Measurements from ENCODE around the gene CSNK1A1L. TPM values are rescaled to one million over a fixed set of nuclear protein-coding genes. Genes with fewer than 3 reads are reported as not detected.

Gene CSNK1A1L
- total RNA-seq, 1 donor from 2014 or later: not detected

DNA sequence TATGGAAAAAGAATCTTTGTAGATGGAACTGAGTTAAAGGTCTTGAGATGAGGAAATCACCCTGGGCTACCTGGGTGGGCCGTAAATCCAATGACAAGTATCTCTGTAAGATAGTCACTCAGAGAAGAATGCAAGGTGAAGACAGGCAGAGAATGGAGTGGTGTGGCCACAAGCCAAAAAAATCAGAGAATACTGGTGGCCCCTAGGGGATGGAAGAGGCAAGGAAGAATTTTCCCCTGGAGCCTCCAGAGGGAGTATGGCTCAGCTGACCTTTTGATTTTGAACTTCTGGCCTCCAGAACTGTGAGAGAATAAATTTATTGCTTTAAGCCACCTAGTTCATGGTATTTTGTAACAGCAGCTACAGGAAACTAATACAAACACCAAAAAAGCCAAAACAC lies 32.7 kb upstream of the CSNK1A1L start:
- Mint-ChIP-seq H3K4me1 (no peaks in the 10 kb centered on the region), H3K27me3 (ENCODE audit: insufficient read depth, low read depth) (peaks cover 6% of the 10 kb centered on the region), H3K4me3 (no peak overlapping the region), H3K36me3 (no peaks in the 10 kb centered on the region), H3K9me3 (no peaks in the 10 kb centered on the region), H3K27ac (no peak overlapping the region)
- DNase-seq (ENCODE audit: low spot score): no peak
- Histone ChIP-seq H3F3A (ENCODE audit: low read depth) (no peaks in the 10 kb centered on the region), H3K27ac (no peak overlapping the region), H2AFZ (replicated peaks) (no peak overlapping the region), H3K4me3 (no peak overlapping the region), H3K79me2 (ENCODE audit: low read depth) (no peaks in the 10 kb centered on the region), H3K9ac (no peak overlapping the region), H3K4me1 (no peaks in the 10 kb centered on the region), H3K36me3 (no peaks in the 10 kb centered on the region), H3K27me3 (no peaks in the 10 kb centered on the region), H3K4me2 (no peak overlapping the region), H4K20me1 (ENCODE audit: low read depth) (no peaks in the 10 kb centered on the region), H3K9me3 (ENCODE audit: low read depth) (no peaks in the 10 kb centered on the region)
- TF ChIP-seq EZH2 (IDR thresholded peaks at IDR 0.05) (no peak), EZH2phosphoT487 (IDR thresholded peaks at IDR 0.05) (no peak)
- TF ChIP-seq, protein P1, sequence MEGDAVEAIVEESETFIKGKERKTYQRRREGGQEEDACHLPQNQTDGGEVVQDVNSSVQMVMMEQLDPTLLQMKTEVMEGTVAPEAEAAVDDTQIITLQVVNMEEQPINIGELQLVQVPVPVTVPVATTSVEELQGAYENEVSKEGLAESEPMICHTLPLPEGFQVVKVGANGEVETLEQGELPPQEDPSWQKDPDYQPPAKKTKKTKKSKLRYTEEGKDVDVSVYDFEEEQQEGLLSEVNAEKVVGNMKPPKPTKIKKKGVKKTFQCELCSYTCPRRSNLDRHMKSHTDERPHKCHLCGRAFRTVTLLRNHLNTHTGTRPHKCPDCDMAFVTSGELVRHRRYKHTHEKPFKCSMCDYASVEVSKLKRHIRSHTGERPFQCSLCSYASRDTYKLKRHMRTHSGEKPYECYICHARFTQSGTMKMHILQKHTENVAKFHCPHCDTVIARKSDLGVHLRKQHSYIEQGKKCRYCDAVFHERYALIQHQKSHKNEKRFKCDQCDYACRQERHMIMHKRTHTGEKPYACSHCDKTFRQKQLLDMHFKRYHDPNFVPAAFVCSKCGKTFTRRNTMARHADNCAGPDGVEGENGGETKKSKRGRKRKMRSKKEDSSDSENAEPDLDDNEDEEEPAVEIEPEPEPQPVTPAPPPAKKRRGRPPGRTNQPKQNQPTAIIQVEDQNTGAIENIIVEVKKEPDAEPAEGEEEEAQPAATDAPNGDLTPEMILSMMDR (IDR thresholded peaks at IDR 0.05): peak; percentile 22

DNA sequence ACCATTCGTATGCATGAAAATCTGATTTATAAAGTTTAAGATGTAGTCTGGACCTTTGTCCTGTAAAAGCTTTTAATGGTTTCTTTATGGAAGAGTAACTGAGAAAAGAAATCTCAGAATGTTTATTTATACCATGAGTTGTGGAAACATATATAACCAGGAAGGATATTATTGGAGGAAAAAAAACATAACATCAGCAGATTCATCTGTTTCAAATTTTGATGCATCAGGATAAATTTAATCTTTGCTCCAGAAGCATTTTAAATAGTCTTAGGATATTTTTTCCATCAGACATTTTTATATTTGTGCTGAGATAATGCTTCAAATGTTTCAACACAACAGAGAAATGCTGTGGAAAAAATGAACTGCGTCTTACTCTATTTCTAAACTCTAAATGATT lies 31.2 kb upstream of the CSNK1A1L start:
- Mint-ChIP-seq H3K9me3 (no peaks in the 10 kb centered on the region), H3K4me1 (no peaks in the 10 kb centered on the region), H3K27ac (no peak overlapping the region), H3K4me3 (no peak overlapping the region), H3K27me3 (ENCODE audit: insufficient read depth, low read depth) (peaks cover 6% of the 10 kb centered on the region), H3K36me3 (no peaks in the 10 kb centered on the region)
- H3F3A ChIP-seq (ENCODE audit: low read depth): no peaks in the 10 kb centered on the region
- H3K4me2 ChIP-seq: no peak overlapping the region
- H4K20me1 ChIP-seq (ENCODE audit: low read depth): no peaks in the 10 kb centered on the region
- H2AFZ ChIP-seq (replicated peaks): no peak overlapping the region
- no peaks in the 10 kb centered on the region for H3K79me2 ChIP-seq (ENCODE audit: low read depth)
- H3K27ac ChIP-seq: no peak overlapping the region
- no peaks in the 10 kb centered on the region for H3K36me3 ChIP-seq
- TF ChIP-seq EZH2phosphoT487 (IDR thresholded peaks at IDR 0.05) (no peak), EZH2 (IDR thresholded peaks at IDR 0.05) (no peak)
- TF ChIP-seq, protein P1 (IDR thresholded peaks at IDR 0.05): no peak
- H3K9me3 ChIP-seq (ENCODE audit: low read depth): no peaks in the 10 kb centered on the region
- H3K9ac ChIP-seq: no peak overlapping the region
- H3K4me3 ChIP-seq: no peak overlapping the region
- H3K27me3 ChIP-seq: no peaks in the 10 kb centered on the region
- no peak for DNase-seq (ENCODE audit: low spot score)
- no peaks in the 10 kb centered on the region for H3K4me1 ChIP-seq

DNA sequence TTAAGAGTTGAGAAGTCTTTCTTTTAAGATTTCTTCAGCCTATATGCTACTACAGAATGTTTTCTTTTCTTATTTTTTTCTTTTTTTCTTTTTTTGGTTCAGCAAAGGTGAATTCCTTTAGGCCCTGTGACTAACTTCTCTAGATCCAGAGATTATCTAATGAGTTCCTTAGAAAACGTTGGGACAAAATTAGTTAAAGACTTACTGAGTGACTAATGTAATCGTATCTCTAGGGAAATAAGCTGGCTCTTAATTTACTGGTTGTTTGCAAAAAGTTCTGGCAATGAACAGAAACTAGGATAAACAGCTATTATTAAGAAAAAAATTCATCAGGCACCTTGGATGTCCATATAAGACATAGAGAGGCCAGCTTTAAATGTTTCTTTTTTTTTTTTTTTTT lies 30.7 kb upstream of the CSNK1A1L start:
- H3K27ac Mint-ChIP-seq: no peak overlapping the region
- no peak overlapping the region for H3K4me3 Mint-ChIP-seq

More for the DNA sequence above, 30.7 kb upstream of the CSNK1A1L start:
- no peaks in the 10 kb centered on the region for H3K36me3 ChIP-seq
- H3K4me3 ChIP-seq: no peak overlapping the region
- Mint-ChIP-seq H3K9me3 (no peaks in the 10 kb centered on the region), H3K4me1 (no peaks in the 10 kb centered on the region), H3K27me3 (ENCODE audit: insufficient read depth, low read depth) (peaks cover 3% of the 10 kb centered on the region), H3K36me3 (no peaks in the 10 kb centered on the region)
- H3K9ac ChIP-seq: no peak overlapping the region
- no peak overlapping the region for H2AFZ ChIP-seq (replicated peaks)
- DNase-seq (ENCODE audit: low spot score): no peak
- no peaks in the 10 kb centered on the region for H3K27me3 ChIP-seq
- H3K9me3 ChIP-seq (ENCODE audit: low read depth): no peaks in the 10 kb centered on the region
- TF ChIP-seq EZH2 (IDR thresholded peaks at IDR 0.05): no peak
- TF ChIP-seq, protein P1 (IDR thresholded peaks at IDR 0.05): no peak
- no peak for TF ChIP-seq EZH2phosphoT487 (IDR thresholded peaks at IDR 0.05)
- H3K4me1 ChIP-seq: no peaks in the 10 kb centered on the region
- no peaks in the 10 kb centered on the region for H3K79me2 ChIP-seq (ENCODE audit: low read depth)
- H4K20me1 ChIP-seq (ENCODE audit: low read depth): no peaks in the 10 kb centered on the region
- no peak overlapping the region for H3K4me2 ChIP-seq
- H3F3A ChIP-seq (ENCODE audit: low read depth): no peaks in the 10 kb centered on the region
- H3K27ac ChIP-seq: no peak overlapping the region

Measured in neural progenitor cell (in vitro differentiated cells).